ENCODE results near the gene NGEF. TPM values are rescaled to one million over a fixed set of nuclear protein-coding genes. Genes with fewer than 3 reads are reported as not detected.

Gene NGEF
- polyA plus RNA-seq, 1 of the 3 experiments (the other 2 are of a cell fraction) = 1.4 TPM

DNA sequence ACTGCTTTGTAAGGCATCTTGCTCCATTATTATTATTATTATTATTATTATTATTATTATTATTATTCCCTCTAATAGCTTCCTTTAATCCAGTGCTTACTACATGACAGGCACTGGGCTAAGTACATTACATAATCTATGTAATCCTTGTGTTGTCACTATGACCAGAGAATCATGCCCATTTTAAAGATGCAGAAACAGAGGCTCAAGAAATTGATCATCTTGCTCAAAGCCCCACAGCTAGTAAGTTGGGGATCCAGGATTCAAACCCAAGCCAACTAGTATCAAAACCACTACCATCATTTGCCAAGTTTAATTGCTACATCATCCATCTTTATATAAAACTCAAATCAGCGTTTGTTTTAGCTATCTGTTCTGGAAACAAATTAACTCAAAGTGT is 594 bp upstream of the NGEF start:
- Histone ChIP-seq H3K9me2 (no peaks in the 10 kb centered on the region), H3K9me3 (no peaks in the 10 kb centered on the region), H3K4me2 (no peak overlapping the region), H3K9ac (no peak overlapping the region), H4K20me1 (ENCODE audit: insufficient read depth) (no peaks in the 10 kb centered on the region), H3K27me3 (ENCODE audit: insufficient read depth) (no peaks in the 10 kb centered on the region), H3K4me1 (ENCODE audit: control insufficient read depth in 1 of 2, insufficient read depth in 2 of 2, low read depth in 1 of 2, low read length in 1 of 2) (no peaks in the 10 kb centered on the region), H3K27ac (ENCODE audit: low read depth in 2 of 2, low read length in 1 of 2) (no peak overlapping the region), H3K36me3 (replicated peaks in 1 of 2; ENCODE audit: control insufficient read depth in 1 of 2, insufficient read depth in 2 of 2, low read length in 1 of 2) (no peaks in the 10 kb centered on the region), H3F3A (replicated peaks; ENCODE audit: insufficient read depth) (no peaks in the 10 kb centered on the region), H2AFZ (ENCODE audit: low read depth) (no peak overlapping the region), H3K79me2 (ENCODE audit: insufficient read depth) (no peaks in the 10 kb centered on the region), H3K4me3 (ENCODE audit: low read depth in 2 of 2, low read length in 1 of 2) (no peak overlapping the region)
- 38% methylated on average over 1 of the region's 1 CpG for WGBS (ENCODE audit: low lambda C conversion rate)
- no peak for DNase-seq
- CTCF ChIA-PET = interaction anchor here (0.7 to 1.0 kb wide), 2 partner anchors 15 to 40 kb away, joined by 3 to 6 read pairs; no protein-coding TSS in a partner anchor
- POLR2A ChIA-PET = no interaction called here
- TF ChIP-seq MEF2A (IDR thresholded peaks at IDR 0.05; ENCODE audit: borderline replicate concordance, low read depth) (no peak), SMC3 (IDR thresholded peaks at IDR 0.05; ENCODE audit: low read depth, low read length) (no peak), FOXM1 (IDR thresholded peaks at IDR 0.05; ENCODE audit: low read depth) (no peak), RAD21 (IDR thresholded peaks at IDR 0.05; ENCODE audit: low read length) (no peak), GABPA (IDR thresholded peaks at IDR 0.05; ENCODE audit: low read depth) (no peak), NFIC (IDR thresholded peaks at IDR 0.05; ENCODE audit: borderline replicate concordance) (no peak), NRF1 (IDR thresholded peaks at IDR 0.05; ENCODE audit: low read depth, low read length) (no peak), FOXJ3 (CRISPR knock-in tag; IDR thresholded peaks at IDR 0.05) (no peak), TEAD4 (IDR thresholded peaks at IDR 0.05; ENCODE audit: borderline replicate concordance, insufficient read depth) (no peak), MAX (IDR thresholded peaks at IDR 0.05; ENCODE audit: low read depth) (no peak), MXI1 (IDR thresholded peaks at IDR 0.05; ENCODE audit: low read depth, low read length) (no peak)

DNA sequence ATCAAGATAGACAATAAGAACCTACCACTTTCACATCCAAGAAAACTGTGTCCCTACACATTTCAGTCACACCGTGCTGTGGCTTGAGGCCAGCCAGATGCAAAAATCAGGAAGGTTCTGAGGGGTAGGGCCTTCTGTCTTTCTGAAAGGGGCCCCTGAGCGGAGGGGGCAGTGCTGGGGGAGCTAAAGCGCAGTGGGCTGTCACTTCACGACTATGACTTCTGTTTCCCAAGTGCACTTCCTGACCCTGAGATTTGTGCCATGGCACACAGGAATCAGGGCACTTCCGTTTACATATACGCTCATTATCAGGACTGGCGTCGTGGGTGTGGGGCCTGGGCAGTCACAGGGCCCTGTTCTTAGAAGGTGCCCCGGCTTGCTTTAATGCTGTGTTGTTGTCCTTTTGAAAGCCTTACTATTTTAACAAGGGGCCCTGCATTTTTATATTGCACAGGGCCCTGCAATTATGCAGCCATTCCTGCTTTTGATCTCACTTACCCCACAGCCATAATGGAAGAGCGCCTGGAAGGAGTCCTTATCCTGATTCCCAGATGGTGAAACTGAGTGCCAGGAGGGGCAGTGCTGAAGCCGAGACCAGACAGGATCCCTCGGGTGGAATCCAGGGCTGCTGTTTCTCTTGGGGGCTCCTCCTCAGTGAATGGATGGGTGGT is 620 bp downstream of the NGEF start:
- Histone ChIP-seq H3K27me3 (ENCODE audit: insufficient read depth) (no peaks in the 10 kb centered on the region), H3K9ac (no peak overlapping the region), H3K4me2 (no peak overlapping the region), H3K79me2 (ENCODE audit: insufficient read depth) (no peaks in the 10 kb centered on the region), H3K4me1 (ENCODE audit: control insufficient read depth in 1 of 2, insufficient read depth in 2 of 2, low read depth in 1 of 2, low read length in 1 of 2) (no peaks in the 10 kb centered on the region), H4K20me1 (ENCODE audit: insufficient read depth) (no peaks in the 10 kb centered on the region), H2AFZ (ENCODE audit: low read depth) (no peak overlapping the region), H3K27ac (ENCODE audit: low read depth in 2 of 2, low read length in 1 of 2) (no peak overlapping the region), H3K9me2 (no peaks in the 10 kb centered on the region), H3K4me3 (ENCODE audit: low read depth in 2 of 2, low read length in 1 of 2) (no peak overlapping the region), H3K9me3 (no peaks in the 10 kb centered on the region), H3F3A (replicated peaks; ENCODE audit: insufficient read depth) (no peaks in the 10 kb centered on the region), H3K36me3 (replicated peaks in 1 of 2; ENCODE audit: control insufficient read depth in 1 of 2, insufficient read depth in 2 of 2, low read length in 1 of 2) (no peaks in the 10 kb centered on the region)
- 75% methylated on average over 10 of the region's 12 CpGs for WGBS (ENCODE audit: low lambda C conversion rate)
- TF ChIP-seq EZH2phosphoT487 (IDR thresholded peaks at IDR 0.05; ENCODE audit: borderline replicate concordance, low read depth) (no peak), MXI1 (IDR thresholded peaks at IDR 0.05; ENCODE audit: low read depth, low read length) (no peak)
- TF ChIP-seq, protein P1, sequence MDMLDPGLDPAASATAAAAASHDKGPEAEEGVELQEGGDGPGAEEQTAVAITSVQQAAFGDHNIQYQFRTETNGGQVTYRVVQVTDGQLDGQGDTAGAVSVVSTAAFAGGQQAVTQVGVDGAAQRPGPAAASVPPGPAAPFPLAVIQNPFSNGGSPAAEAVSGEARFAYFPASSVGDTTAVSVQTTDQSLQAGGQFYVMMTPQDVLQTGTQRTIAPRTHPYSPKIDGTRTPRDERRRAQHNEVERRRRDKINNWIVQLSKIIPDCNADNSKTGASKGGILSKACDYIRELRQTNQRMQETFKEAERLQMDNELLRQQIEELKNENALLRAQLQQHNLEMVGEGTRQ (IDR thresholded peaks at IDR 0.05; ENCODE audit: borderline replicate concordance, low read depth, low read length) = no peak
- no peak for DNase-seq
- ChIA-PET CTCF (interaction anchor here (0.8 to 1.2 kb wide), 2 partner anchors 8 to 42 kb away, joined by 3 to 4 read pairs; no protein-coding TSS in a partner anchor), POLR2A (no interaction called here)
